NCI-H2107 treated with DMSO at 0.1 percent for 48 hours (cell line): Measurements from ENCODE around the gene WWOX.

Source experiments
- DNase-seq: peaks from one replicate; lab custom pipeline; 2025; ENCODE audit not compliant: unreplicated experiment; lab: John Stamatoyannopoulos, UW

WWOX gene

GRCh38 chr16:79139799-79140198 is 1040.3 kb downstream of the WWOX start:
- no peak for DNase-seq

DNA sequence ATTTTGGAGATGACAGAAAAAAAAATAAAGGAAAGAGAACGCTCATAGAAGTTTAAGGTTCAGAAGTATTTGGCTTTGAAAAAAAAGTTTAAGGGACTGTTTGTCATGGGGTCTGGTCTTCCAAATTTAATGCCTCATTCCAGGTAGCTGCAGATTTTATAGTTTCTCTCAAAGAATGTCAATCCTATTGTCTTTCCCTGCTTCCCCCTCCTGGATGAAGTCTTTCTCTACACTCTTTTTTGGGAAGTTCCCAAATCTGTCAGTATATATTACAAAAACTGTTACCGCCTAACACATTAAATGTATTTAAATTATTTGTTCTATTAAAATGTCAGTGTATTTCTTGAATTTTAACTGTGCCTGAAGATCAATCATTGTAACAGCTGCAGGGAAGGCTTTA is 1043.6 kb downstream of the WWOX start:
- DNase-seq: no peak

- no peak for DNase-seq
Observed at GRCh38 chr16:79150151-79150550, 1050.7 kb downstream of the WWOX start.

- no peak for DNase-seq
Observed at GRCh38 chr16:79150632-79151310, 1051.3 kb downstream of the WWOX start.

DNA sequence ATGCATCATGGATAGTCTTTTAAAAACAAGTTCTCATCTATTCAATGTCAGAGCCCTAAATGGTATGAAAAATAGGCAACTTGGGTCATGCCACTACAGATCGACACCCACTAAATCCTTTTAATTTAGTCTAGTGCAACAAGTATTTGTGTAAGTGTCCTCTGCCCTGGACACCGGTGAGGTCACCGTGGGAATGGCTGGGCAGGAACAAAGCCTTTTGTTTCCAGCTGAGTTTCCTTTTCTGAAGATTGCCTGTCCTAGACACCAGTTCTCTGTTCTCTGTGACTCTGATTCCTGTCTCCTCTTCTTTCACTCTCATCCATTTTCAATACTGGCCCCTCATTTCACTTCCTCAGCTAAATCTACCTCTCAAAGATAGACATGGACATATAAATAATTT is 1054.6 kb downstream of the WWOX start:
- no peak for DNase-seq

GRCh38 chr16:79155471-79155870 is 1056.0 kb downstream of the WWOX start:
- no peak for DNase-seq

DNA sequence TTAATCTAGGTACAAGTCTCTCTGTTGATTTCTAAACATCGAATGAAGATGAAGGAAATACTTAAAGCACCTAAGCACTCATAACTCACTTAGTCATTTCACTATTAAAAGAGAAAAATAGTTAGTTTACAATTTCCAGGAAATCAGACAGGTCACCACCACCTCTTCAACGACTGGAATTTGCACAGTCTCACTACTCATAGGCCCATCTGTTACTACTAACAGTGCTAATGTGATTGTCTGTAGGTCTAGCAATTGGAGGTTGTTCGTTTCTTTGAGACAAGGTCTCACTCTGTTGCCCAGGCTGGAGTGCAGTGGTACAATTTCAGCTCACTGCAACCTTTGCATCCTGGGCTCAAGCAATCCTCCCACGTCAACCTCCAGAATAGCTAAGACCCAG is 1056.5 kb downstream of the WWOX start:
- no peak for DNase-seq

DNA sequence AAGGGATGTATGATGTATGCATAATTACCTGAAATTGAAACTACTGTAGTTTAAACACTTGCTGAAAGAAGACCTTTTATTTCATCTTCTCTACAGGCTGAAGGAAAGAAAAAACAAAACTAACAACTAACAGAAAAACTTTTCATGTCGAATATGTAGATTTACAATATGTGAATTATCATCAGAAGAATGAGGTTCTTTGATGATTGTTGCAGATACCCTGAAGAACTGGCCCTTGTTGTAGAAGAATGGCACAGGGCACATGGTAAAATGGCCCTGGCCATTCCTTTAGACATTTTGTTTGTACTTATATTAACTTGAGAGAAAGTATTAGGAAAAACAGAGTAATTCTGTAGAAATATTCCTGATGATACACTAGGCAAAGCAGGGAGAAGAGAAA is 1057.3 kb downstream of the WWOX start:
- no peak for DNase-seq

- DNase-seq: no peak
Observed at GRCh38 chr16:79158337-79158736, 1058.9 kb downstream of the WWOX start.

- DNase-seq: no peak
Observed at GRCh38 chr16:79159261-79160049, 1060.0 kb downstream of the WWOX start.

DNA sequence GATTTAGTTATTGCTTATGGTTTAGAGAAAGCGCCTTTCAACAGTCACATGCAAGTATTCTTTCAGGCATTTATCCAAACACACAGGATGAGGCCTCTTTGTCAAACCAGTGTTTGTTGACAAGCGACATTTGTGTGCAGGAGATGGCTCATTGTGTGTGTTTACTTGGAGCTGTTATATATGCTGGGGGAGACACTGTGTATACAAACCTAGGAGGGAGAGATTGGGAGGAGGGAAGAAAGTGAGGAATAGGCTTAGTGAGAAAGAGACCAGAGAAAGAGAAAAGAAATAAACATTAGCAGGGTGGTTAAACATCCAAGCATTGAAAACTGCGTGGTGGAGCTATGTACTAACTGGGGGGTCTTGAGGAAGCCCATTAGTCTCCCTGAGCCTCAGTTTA is 1063.5 kb downstream of the WWOX start:
- no peak for DNase-seq

DNA sequence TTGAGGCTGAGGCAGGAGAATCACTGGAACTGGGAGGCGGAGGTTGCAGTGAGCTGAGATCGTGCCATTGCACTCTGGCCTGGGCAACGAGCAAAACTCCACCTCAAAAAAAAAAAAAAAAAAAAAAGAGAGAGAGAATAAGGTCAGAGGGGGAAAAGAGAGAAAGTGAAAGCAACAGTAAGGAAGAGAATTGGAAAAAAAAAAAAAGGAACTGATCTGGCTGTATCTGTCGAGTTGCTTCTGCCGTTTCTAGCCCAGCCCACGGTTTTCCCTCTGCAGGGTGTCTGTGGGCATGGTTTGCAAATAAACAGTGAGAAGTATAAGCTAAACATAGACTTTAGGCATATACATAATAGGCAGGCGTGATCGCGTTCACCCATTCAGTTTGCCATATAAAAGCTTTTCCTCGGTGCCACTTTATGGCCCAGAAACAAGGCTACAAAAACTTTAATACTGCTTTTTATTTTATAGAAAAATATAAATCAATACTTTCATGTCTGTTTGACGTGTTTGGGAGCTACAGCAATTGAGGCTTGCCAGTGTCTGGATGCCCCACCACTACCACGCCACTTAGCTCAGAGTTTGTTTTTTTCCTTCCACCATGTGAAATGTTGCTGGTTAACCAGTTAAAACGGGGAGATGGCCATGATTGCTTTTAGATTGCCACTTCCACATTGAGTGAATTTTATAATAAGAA is 1064.4 kb downstream of the WWOX start:
- DNase-seq: peak; percentile 17

DNA sequence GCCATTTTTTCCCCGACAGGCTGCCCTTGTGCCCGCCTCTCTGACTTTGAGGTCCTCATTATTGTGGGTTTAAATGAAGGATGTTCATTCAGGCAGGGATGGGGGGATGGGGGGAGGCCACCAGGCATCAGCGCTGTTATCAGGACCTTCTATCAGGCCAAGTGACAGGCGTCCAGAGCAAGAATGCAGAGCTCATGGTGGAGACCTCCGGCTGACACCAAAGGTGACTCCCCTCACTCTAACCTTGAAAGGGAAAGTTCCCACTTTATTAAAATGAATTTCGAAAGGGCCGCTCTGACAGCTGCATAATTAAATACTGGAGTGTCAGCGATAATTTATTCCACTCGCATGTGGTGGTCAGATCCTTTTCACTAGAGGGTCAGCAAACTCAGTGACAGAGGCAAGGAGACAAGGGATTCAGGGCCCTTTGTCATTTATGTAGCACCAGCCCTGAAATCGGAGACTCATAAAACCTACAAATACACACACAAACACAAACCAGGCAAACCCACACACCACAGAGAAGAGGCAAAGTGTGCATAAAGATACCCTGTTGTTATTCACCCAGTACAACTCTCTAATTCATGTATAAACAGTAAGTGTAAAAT is 1065.0 kb downstream of the WWOX start:
- no peak for DNase-seq

GRCh38 chr16:79165079-79165478 is 1065.6 kb downstream of the WWOX start:
- no peak for DNase-seq

DNA sequence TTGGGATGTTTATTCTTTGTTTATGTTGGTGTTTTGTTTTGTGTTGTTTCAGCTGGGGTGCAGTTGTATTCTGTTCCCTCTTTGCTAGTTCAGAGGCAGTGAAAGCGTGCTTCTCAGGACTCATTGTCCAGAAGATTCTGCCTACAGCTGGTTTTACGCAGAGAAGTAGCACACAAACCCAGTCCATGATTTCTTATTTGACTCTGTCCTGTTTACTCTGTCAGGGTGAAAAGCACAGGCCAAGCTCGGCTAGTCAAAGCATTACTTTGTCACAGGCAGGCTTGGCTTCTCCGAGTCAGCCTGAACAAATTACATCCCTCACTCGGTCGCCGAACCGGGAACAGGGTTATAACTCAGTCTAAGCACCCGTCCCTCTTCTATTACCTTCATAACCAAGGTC is 1066.1 kb downstream of the WWOX start:
- DNase-seq: no peak

DNA sequence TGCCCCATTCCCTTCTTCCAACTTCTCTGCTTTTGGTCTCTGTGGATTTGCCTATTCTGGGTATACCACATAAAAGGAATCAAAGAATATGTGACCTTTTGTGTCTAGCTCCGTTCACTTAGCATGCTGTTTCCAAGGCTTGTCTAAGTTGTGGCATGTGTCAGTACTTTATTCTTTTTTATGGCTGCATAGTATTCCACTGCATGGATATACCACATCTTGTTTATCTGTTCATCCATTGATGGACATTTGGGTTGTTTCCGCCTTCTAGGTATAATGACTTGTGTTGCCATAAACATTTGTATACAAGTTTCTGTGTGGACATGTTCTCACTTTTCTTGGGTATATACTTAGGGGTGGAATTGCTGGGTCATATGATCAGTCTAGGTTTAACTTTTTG is 1068.4 kb downstream of the WWOX start:
- no peak for DNase-seq

DNA sequence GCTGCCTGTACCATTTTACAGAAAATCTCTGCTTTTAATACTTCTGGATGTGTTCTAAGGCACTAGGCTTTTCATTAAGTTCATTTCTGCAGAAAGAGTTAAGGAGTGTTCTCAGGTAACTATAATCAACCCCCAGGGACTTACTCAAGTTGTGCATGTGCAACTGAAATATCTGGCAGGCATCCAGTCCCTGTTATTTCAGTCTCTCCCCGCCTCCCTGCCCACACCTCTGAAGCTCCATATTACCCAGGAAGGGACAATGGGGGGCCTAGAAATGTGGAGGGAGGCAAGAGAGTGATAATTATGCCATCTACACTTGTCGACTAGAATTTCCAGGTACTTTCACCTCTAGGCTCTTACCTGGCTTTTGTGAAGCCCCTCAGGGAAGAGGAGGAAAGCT is 1068.9 kb downstream of the WWOX start:
- peak; percentile 82 for DNase-seq

- DNase-seq: no peak
Observed at GRCh38 chr16:79169239-79169638, 1069.8 kb downstream of the WWOX start.

GRCh38 chr16:79170555-79171246 is 1071.2 kb downstream of the WWOX start:
- no peak for DNase-seq

DNA sequence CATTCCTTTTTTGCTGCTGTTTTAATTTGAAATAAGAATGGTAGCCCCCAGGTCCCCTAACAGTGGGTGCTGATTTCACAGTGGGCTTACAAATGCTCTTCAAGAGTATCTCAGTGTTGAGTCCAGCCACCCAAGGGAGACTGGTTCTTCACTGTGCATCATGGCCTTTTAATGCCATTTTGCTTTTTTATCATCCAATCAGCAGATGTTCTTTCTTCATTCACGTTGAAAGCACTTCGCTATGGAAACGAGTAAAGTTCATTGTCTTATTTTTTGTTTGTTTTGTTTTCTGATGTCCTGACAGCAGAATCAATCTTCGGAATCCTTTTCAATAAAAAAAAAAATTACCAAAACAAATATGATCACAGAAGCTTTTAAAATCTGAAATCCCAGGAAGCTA is 1072.0 kb downstream of the WWOX start:
- DNase-seq: no peak
